ENCODE results near the gene RGS6. TPM values are rescaled to one million over a fixed set of nuclear protein-coding genes. Genes with fewer than 3 reads are reported as not detected.

RGS6 gene
- total RNA-seq, 4 donors from 2014 or later, result 0.54 to 9.1 (median 3.3) TPM

DNA sequence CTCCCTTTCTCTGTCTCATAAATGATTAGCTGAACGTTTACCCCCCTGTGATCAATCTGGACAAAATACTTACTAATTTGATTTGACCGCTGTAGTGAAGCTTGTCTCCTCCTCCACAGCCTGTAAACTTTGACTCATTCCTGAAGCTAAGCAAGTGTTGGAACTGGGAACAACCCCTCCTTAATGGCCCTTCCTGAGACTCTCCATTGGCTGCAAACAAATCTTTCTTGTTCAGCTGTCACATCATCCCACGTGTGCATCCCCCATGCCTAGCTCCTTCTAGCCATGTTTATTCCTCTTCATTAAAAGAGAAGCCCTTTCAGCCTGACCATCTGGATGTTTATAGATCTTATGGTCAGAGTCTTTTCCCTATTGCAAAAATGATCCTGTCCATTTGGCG, 281.2 kb downstream of the RGS6 start:
- Histone ChIP-seq H3K4me3 (no peak overlapping the region), H3K27me3 (no peaks in the 10 kb centered on the region), H3K4me1 (no peaks in the 10 kb centered on the region), H3K27ac (no peak overlapping the region), H3K9me3 (no peaks in the 10 kb centered on the region), H3K36me3 (no peaks in the 10 kb centered on the region)
- no peak for DNase-seq
- TF ChIP-seq, protein P1, sequence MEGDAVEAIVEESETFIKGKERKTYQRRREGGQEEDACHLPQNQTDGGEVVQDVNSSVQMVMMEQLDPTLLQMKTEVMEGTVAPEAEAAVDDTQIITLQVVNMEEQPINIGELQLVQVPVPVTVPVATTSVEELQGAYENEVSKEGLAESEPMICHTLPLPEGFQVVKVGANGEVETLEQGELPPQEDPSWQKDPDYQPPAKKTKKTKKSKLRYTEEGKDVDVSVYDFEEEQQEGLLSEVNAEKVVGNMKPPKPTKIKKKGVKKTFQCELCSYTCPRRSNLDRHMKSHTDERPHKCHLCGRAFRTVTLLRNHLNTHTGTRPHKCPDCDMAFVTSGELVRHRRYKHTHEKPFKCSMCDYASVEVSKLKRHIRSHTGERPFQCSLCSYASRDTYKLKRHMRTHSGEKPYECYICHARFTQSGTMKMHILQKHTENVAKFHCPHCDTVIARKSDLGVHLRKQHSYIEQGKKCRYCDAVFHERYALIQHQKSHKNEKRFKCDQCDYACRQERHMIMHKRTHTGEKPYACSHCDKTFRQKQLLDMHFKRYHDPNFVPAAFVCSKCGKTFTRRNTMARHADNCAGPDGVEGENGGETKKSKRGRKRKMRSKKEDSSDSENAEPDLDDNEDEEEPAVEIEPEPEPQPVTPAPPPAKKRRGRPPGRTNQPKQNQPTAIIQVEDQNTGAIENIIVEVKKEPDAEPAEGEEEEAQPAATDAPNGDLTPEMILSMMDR (IDR thresholded peaks at IDR 0.05), result no peak
- no peak for TF ChIP-seq POLR2A (IDR thresholded peaks at IDR 0.05)

DNA sequence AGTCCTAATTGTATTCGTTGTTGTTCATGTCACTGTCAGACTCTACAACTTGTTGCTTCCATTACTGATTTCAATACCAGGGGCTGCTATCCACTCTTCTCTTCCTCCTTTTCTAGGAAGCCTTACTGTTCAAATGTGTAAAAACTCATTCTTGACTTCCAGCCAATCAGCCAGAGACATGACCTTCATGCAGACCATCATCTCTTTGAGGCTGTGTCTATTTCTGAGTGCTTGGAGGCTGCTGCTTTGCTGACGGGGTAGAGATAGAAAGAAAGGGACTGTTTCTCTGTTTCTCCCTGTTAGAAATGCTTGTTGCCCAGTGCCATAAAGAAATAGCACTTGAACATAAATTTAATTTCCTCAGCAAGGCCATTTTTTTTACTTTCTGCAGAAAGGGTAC, 282.9 kb downstream of the RGS6 start:
- Histone ChIP-seq H3K9me3 (no peaks in the 10 kb centered on the region), H3K27ac (no peak overlapping the region), H3K4me1 (no peaks in the 10 kb centered on the region), H3K27me3 (no peaks in the 10 kb centered on the region), H3K4me3 (no peak overlapping the region), H3K36me3 (no peaks in the 10 kb centered on the region)
- DNase-seq, result no peak
- TF ChIP-seq, protein P1 (IDR thresholded peaks at IDR 0.05), result no peak

DNA sequence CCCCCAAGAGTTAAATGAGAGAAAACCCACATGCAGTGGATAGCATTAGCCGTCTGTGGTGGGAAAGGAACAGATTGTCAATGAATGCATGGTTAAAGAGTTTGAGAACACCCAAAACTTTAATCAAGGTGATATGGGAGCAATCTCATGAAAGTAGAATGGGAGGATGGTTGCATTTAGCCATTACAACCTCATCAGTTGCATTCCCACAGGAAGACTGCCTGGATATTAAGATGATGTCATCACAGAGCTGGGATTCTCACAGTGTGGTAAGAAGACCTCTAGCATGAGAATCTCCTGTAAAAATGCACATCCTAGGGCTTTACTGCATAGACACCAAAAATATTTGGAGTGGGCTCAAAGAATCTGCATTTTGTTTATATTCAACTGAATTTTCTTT, 284.9 kb downstream of the RGS6 start:
- Histone ChIP-seq H3K36me3 (no peaks in the 10 kb centered on the region), H3K4me1 (no peaks in the 10 kb centered on the region), H3K9me3 (no peaks in the 10 kb centered on the region), H3K27me3 (no peaks in the 10 kb centered on the region), H3K27ac (no peak overlapping the region), H3K4me3 (no peak overlapping the region)
- no peak for TF ChIP-seq POLR2A (IDR thresholded peaks at IDR 0.05)
- TF ChIP-seq, protein P1 (IDR thresholded peaks at IDR 0.05), result no peak
- no peak for DNase-seq

DNA sequence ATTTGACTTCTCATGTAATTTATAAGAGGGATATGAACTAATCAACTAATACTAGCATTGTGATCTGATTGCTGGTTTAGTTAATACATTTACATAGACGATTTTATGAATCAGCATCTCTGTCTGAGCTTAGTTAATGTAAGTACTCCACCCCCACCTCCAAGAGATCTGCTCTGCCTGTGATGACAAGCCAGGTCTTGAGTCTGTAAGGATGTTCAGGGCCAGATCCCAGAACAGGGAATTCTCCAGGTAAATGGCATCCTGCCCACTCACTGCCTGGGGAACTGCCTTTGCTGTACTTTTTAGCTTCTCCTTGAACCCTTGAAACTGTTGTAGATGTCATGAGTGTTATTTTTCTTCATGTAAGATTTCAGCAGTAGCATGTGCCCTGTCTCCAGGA, 289.8 kb downstream of the RGS6 start:
- Histone ChIP-seq H3K27ac (no peak overlapping the region), H3K4me1 (no peaks in the 10 kb centered on the region), H3K9me3 (no peaks in the 10 kb centered on the region), H3K4me3 (no peak overlapping the region), H3K36me3 (no peaks in the 10 kb centered on the region), H3K27me3 (no peaks in the 10 kb centered on the region)
- DNase-seq, result no peak
- no peak for TF ChIP-seq POLR2A (IDR thresholded peaks at IDR 0.05)
- TF ChIP-seq, protein P1 (IDR thresholded peaks at IDR 0.05), result no peak

DNA sequence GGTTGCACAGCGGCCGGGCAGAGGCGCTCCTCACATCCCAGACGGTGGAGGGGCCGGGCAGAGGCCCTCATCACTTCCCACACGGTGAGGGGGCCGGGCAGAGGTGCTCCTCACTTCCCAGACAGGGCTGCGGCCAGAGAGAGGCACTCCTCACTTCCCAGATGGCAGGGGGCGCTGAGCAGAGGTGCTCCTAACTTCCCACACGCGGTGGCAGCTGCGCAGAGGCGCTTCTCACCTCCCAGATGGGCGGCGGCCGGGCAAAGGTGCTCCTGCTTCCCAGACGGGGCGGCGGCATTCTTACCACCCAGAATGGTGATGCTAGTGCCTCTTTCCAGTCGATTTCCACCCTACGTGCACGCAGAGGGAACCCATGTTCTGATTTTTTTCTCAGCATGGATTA, 304.4 kb downstream of the RGS6 start:
- Histone ChIP-seq H3K9me3 (no peaks in the 10 kb centered on the region), H3K36me3 (no peaks in the 10 kb centered on the region), H3K4me1 (no peaks in the 10 kb centered on the region), H3K4me3 (no peak overlapping the region), H3K27ac (no peak overlapping the region), H3K27me3 (no peaks in the 10 kb centered on the region)
- TF ChIP-seq, protein P1 (IDR thresholded peaks at IDR 0.05), result no peak
- no peak for TF ChIP-seq POLR2A (IDR thresholded peaks at IDR 0.05)
- no peak for DNase-seq
